GM18508 (cell line): ENCODE results near the gene VPS13C.
A peak's percentile ranks its signal among the peaks of the same experiment; 100 is the strongest.
"Not testable (repeated sequence)": the region's sequence is repeated elsewhere in the genome, so short reads cannot be mapped to it uniquely, and the experiment has no call there.

ENCODE experiments used
- ATAC-seq: cut with Tn5 transposase; IDR thresholded peaks from one replicate; pipeline ENCODE4 v1.9.1; 2021; ENCODE audit warnings: moderate number of reproducible peaks; ENCODE audit not compliant: insufficient read depth, unreplicated experiment

The VPS13C gene

DNA sequence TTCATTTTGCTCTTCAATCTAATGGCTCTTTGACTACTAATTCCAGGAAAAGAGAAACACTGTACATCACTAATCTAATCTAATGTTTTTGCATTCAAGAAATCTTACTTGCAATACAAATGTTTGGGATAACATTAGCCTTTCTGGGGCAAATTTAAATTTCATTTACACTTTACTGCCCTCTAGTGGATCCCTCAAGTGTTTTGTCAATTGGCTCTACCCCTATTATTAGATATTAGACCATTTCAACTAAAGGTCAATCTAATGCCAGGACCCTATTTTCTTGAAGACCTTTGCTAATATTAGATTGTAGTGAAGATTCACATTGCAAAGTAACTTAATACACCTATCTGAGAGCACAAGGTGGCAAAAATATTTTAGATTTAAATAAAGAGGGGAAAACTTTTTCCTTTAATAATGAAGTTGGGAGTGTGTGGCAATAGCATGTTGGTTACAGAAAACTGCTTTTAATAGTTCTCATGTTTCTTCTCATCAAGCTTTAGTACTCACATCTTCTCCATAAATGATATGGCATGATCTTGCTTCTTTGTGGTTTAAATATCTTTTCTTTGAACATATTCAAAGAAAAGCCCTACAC lies 11.6 kb upstream of the VPS13C start:
- ATAC-seq = no peak

DNA sequence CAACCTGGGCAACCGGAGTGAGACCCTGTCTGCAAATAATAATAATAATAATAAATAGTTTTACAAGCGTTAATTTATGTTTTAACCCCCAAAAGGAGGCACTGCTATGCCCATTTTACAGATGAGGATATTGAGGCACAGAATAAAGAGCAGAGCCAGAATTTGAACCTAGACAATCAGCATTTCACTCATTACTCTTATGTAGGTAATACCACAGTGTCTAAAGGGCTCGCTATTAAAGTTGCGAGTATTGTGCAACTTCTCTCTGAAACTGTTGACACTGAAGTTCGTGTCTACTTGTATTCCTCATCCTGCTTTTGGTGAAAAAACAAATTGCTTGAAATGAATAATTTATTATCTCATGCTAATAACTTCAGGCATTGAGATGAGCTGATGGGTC lies 9.3 kb upstream of the VPS13C start:
- no peak for ATAC-seq

DNA sequence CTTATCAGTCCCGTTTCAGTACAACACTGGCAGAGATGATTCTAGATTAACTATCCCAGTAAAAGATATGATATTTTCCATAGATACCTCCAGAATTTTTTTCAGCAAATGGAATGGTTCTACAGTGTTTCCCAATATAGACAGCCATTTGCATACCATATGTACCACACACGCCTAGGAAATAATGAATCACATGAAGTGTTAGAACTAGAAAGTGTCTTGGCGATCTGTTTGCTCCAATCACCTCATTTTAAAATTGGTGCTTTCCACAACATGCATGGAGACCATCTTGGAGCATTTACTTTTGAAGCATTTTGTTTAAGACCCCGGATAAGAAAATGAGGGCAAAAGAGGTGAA lies 8.5 kb upstream of the VPS13C start:
- no peak for ATAC-seq

DNA sequence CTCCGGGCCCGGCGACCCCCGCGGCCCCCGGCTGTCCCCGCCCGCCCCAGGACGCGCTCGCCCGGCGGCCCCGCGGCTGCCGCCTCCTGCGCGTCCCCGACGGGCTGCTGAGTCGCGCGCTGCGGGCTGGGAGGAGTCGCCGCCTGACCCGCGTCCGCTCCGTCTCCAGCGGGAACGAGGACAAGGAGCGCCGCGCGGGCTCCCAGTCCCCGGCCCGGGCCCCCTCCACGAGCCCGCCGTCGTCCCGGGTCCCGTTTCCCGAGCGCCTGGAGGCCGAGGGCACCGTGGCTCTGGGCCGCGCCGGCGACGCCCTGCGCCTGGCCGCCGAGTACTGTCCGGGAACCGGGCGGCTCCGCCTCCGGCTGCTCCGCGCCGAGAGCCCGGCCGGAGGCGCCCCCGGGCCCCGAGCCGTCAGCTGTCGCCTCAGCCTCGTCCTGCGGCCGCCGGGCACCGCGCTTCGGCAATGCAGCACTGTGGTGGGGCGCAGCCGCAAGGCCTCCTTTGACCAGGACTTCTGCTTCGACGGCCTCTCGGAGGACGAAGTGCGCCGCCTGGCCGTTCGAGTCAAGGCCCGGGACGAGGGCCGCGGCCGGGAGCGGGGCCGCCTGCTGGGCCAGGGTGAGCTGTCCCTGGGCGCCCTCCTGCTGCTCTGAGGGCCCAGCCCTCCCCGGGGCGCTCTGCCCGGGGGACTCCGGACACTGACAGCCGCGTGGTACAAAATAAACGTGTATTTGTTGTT lies 8.0 kb upstream of the VPS13C start:
- ATAC-seq = no peak

DNA sequence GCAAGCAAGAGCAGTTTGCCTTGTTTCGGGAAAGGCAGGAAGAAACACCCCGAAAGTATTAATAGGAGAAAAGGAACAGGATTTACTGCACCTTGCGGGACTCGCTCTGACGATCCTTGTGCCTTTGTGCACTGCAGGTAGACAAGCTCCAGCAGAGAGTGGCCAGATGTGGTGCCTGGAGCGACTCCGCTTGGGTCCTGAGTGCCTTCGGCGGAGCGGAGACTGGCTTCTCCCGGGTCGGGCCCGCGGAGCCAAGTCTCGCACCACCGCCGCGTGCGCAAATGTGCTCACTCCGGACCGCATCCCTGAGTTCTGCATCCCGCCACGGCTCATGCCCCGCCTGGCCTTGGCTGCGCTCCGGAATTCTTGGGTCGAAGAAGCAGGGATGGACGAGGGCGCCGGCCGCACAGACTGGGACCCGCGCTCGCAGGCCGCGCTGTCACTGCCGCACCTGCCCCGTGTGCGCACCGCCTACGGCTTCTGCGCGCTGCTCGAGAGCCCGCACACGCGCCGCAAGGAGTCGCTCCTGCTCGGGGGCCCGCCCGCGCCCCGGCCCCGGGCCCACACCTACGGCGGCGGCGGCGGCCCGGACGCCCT lies 7.3 kb upstream of the VPS13C start:
- no peak for ATAC-seq

DNA sequence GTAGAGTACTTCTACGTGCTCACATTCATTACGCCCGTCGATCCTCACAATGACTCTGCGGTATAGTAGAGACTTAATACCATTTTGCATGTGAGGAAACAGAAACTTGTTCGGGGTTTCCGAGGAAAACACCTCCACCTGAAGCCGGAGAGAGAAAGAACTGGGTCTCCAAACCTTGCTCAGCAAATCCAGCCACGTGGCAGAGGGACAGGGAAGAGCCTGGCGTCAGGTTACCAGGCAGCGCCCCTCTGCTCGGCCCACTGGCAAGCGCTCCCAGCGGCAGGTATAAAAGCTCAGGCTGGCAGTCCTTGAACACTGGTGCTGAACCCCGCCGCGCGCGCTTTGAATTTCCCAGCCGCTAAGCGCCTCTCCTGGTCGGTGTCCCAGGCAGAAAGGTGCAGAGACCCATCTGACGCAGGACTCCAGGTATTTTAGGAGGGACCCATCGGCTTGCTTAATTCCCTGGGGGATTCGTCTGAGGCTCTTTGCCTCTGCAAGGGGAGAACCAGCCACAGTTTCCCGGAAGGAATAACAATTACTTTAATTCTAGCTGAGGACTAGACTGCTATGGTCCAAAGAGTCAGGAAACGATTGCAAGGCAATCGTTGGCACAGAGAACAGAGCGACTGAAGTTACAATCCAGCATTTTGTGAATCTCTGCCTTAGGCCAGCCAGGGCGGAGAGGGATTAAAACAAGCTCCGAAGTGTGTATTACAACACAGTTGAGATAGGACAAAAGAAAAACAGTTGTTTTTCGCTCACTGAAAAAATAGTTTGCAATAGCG lies 6.6 kb upstream of the VPS13C start, which contains the start of gene C2CD4A:
Gene C2CD4A, plus strand, starts transcription at position 315 of the 785 bp plus-strand sequence. CDS start 637 bp downstream, outside the sequence.
- no peak for ATAC-seq

DNA sequence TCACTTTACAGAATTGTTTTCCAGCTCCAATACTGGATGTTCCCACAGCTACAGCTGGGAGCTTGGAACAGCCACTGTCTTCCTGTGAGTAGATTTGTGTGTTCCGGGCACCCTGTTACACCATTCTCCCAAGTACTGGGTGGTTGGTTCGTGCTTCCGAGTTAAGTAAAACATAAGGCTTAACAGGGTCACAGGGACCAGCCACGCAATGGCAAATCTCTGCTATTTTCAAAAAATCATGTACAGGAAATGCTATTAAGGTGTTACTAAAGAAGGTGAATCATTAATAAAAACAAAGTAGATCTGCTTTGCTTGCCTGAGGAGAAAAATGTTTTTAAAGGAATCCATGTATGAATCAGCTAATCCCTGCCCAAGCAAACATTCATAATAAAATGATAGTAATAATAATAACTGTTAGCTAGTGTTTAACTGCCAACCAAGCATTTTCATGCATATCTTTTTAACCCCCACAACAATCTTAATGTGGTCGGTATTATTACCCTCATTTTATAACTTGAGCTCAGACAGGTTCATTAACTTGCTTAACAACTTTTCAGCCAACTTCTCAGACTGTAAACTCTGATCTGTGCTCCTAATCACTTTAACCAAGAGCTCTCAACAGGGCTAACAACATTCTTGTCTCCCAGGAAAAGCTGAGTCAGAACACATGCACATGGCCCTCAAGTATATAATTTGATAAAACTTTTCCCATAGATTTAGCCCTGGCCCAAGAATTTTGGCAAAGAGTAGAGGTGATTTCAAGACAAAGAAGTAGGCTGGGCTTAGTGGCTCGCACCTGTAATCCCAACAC lies 3.8 kb upstream of the VPS13C start:
- no peak for ATAC-seq

DNA sequence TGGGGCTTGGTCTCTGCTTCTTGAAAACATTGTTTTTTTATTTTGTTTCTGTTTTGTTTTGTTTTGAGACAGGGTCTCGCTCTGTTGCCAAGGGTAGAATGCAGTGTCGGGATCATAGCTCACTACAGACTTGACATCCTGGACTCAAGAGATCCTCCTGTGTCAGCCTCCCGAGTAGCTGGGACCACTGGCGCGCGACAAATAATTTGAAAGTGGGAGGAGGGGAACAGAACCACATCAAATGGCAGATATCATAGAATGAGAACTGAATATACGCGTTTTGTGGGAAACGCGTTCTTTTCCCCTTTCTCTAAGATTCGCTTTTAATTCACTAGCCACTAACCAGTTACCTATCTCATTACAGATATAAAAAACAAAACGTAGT lies 641 bp upstream of the VPS13C start:
- ATAC-seq = no peak

DNA sequence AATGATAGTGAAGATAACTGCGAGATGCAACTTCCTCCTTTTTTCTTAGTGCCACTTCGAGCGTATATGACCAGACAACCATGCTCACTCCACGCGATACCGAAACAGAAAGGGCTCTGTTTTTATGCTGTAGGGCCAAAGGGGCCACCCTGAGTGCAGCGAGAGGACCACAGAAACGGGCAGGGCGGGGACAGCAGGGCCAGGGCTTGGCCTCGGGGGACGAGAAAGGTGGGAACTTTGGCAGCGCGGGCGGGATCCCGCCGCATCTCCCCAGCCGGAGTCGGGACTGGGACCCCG lies 483 bp downstream of the VPS13C start:
- peak; percentile 49 for ATAC-seq

DNA sequence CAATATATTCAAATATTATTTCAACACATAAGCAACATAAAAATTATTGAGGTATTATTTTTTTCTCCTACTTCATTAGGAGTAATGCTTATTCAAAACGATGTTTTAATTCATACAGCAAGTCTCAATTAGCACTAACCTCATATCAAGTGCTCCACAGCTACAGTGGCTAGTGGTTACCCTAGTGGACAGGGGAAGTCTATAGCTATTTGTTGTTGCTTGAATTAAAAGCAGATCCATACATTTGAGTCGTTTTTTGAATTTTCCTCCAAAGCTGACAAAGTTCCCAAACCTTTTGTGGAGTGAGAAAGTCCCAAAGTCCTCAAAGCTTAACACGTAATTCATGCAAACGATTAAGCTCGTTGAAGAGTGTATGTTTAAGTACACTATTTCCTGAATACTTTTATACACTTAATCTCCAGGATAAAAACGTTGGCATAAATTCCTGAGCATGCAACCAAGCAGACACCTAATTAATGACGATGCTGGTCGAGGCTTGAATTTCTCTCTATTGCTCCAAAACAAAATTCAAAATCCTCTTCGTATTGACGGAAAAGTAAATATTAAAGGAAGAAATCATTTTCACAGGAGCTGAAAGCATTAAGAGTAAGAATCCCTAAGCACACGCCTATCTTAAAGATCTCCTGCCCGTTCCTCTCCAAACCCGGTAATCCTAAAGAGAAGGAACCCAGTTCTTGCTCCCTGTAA lies 985 bp downstream of the VPS13C start:
- no peak for ATAC-seq

DNA sequence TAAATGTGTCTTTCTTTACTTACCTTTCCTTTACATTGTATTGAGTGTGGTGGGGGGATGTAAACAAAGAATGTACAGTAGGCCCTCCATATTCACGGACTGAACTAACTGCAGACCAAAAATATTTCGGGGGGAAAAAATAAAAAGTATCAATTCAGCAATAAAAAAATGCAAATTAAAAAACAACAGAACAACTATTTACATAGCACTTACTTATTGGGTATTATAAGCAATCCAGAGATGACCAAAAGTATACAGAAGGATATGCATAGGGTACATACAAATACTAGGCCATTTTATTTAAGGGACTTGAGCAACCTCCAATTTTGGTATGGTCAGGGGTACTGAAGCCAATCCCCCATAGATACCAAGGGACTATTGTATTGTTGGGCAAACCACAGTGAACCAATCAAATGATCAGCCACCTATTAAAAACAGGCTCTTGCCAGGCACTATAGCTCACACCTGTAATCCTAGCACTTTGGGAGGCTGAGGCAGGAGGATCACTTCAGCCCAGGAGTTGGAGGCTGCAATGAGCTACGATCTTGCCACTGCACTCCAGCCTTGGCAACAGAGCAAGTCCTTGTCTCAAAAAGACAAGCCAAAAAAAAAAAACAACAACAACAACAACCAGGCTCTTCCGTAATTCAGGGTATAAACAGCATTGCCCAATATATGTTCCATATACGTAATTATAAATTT lies 1.8 kb downstream of the VPS13C start:
- no peak for ATAC-seq

DNA sequence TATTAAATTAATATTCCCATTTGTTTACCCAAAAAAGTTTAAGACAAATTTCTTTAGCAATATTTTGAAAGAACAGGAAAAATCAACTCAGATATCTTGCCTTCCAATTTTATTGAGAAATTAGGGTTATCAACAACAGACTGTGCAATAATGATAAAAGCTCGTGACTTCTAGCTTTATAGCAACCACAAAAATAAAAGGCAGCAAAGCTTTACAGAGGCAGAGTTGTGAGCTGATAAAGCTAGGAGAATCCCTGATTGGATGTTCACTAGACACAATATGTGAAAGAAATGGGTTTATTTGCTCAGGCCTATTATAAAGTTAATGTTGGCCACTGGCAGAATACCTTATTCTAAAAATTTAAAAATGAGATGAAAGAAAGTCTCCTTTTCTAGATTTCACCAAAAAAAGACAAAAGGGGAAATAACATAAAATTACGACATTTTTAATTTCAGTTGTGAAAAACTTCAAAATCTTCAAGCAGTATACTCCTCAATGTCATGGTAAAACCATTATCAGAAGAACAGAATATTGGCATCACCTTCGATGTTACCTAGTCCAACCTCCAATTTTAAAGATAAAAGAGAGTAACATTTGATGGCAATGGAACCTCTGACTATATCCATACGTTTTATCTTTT lies 2.8 kb downstream of the VPS13C start:
- no peak for ATAC-seq

DNA sequence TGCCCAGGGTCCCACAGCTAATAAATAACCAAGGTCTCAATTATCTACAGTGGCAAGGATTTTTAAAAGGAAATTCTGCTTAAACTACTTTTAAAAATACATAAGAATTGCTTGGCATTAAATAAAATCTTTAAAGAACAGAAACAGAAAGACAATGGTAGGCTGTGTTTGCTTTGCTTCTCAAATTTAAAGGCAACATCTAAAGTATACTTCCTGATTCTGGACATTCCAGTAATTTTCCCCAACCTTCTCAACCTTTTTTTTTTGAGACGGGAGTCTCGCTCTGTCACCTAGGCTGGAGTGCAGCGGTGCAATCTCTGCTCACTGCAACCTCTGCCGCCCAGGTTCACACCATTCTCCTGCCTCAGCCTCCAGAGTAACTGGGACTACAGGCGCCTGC lies 5.3 kb downstream of the VPS13C start:
- no peak for ATAC-seq

DNA sequence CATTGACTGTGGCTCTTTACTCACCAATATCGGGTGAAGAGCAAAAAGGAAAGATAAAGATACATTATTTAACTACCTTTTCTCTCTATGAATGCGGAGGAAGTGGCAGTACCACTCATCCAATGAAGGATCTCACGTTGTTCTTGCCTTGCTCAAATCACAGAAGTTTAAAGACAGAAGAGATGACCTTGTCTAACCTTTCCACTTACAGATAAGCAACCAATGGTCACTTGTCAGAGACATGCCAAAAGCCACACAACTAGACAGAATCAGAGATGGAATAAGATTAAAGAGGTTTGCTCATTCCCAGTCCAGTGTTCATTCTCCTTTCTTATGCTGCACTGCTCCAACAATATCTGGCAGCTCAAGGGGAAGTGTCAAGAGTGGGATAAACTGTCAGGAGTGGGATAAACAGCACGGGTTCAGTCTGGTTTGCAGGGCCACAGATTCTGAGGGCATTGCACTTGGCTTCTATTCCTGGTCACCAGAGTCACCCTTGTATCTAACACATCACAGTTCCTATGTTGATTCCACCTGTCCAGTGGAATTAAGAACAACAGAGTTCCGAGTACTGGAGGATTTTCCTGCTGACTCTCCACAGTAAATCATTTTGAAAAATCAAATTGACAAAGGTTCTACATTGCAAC lies 6.7 kb downstream of the VPS13C start:
- ATAC-seq = no peak

DNA sequence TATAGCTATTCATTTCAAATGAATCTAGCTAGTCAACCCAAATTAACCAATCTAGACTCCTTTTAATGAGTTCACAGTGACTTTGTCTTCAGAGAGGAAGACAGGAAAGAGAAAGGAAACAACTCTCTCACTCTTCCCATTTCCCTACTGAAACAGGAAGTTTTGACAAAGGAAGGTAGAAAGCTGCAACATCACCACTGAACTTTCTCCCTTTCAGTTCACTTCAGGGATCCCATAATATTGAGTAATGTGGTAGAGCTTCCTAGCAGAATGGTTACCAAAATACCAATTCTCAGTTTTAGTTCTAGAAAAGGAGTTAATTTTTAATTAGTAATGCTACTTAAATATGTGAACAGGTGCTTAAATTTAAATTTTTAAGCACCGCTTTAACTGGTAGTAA lies 7.5 kb downstream of the VPS13C start:
- no peak for ATAC-seq

DNA sequence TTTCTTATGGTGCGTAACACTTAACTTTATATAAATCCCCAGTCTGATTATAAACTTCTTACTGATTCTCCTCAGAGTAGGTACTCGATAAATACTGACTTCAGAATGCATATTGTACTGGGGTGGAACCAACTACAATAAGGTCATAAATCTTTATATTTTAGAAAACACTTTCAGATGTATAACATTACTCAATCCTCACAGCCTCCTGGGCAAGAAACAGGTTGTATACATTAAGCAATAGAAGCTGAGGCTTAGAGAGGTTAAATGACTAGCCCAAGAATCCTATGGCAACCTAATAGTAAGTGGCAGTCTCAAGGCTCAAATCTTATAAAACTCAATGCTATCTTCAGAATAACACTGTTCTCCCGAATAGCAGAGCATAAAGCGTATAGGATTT lies 9.1 kb downstream of the VPS13C start:
- no peak for ATAC-seq

DNA sequence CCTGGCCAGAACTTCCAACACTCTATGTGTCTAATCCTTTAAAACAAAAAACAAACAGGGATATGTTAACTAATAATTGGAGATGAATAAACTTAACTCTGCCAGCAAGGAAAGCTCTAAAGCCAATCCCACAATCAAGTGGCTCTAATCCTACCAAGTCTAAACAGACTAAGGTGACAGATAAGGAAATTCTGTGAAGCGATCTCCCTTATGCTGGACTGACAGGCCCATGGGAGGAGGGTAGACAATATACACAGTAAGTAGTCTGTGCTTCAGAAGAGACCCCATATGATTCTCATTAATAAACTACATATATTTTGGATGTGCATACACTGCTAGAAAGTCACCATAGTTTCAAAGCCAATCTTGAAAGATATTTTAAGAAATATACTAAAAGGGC lies 10.1 kb downstream of the VPS13C start:
- no peak for ATAC-seq

DNA sequence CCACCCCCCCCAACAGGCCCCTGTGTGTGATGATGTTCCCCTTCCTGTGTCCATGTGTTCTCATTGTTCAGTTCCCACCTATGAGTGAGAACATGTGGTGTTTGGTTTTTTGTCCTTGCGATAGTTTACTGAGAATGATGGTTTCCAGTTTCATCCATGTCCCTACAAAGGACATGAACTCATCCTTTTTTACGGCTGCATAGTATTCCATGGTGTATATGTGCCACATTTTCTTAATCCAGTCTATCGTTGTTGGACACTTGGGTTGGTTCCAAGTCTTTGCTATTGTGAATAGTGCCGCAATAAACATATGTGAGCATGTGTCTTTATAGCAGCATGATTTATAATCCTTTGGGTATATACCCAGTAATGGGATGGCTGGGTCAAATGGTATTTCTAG lies 12.0 kb downstream of the VPS13C start:
- ATAC-seq = not testable (repeated sequence)
